ENCODE data around the gene P2RY2. TPM values are rescaled to one million over a fixed set of nuclear protein-coding genes. Genes with fewer than 3 reads are reported as not detected.
A peak's percentile ranks its signal among the peaks of the same experiment; 100 is the strongest.

Gene P2RY2
- total RNA-seq, 1 experiment from 2014 or later: 22.5 TPM

DNA sequence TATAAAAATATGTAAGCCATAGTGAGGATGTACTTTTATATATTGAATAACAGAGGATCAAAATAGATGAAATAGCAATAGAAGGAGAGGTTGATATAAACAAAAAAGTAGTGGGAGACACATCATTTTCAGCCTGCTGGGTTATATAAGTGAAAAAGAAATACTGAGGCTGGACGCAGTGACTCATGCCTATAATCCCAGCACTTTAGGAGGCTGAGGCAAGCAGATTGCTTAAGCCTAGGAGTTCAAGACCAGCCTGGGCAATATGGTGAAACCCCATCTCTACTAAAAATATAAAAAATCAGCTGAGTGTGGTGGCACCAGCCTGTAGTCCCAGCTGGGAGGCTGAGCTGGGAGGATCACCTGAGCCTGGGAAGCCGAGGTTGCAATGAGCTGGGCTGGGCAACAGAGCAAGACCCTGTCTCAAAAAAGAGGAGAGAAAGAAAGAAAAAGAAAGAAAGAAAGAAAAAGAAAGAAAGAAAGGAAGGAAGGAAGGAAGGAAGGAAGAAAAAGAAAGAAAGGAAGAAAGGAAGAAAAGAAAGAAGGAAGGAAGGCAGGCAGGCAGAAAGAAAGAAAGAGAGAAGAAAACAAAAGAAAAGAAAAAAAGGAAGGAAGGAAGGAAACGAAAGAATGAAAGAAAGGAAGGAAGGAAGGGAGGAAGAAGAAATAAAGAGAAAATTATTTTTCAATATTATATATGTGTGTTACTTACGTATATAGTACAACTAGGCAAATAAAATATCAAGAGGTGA, 7.0 kb upstream of the P2RY2 start:
- TF ChIP-seq EZH2 (IDR thresholded peaks at IDR 0.05; ENCODE audit: low read depth): no peak
- TF ChIP-seq, protein P1, sequence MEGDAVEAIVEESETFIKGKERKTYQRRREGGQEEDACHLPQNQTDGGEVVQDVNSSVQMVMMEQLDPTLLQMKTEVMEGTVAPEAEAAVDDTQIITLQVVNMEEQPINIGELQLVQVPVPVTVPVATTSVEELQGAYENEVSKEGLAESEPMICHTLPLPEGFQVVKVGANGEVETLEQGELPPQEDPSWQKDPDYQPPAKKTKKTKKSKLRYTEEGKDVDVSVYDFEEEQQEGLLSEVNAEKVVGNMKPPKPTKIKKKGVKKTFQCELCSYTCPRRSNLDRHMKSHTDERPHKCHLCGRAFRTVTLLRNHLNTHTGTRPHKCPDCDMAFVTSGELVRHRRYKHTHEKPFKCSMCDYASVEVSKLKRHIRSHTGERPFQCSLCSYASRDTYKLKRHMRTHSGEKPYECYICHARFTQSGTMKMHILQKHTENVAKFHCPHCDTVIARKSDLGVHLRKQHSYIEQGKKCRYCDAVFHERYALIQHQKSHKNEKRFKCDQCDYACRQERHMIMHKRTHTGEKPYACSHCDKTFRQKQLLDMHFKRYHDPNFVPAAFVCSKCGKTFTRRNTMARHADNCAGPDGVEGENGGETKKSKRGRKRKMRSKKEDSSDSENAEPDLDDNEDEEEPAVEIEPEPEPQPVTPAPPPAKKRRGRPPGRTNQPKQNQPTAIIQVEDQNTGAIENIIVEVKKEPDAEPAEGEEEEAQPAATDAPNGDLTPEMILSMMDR (conservative IDR thresholded peaks at IDR 0.05): no peak
- no peaks in the 10 kb centered on the region for H4K20me1 ChIP-seq (ENCODE audit: insufficient read depth)
- H3K79me2 ChIP-seq (ENCODE audit: low read depth): no peaks in the 10 kb centered on the region
- H3K27me3 ChIP-seq (ENCODE audit: insufficient read depth, low read depth): no peaks in the 10 kb centered on the region
- no peak overlapping the region for H3K4me2 ChIP-seq
- no peak overlapping the region for H3K4me3 ChIP-seq
- H3K27ac ChIP-seq: no peak overlapping the region
- H3K9me3 ChIP-seq (ENCODE audit: insufficient read depth, low read depth): peaks cover 5% of the 10 kb centered on the region; the same call in 1 of the 2 replicates
- intact Hi-C loops (cut with micrococcal nuclease; ENCODE audit: unreplicated experiment): no loop called here
- H3F3A ChIP-seq (ENCODE audit: insufficient read depth, low read depth): peaks cover 34% of the 10 kb centered on the region
- H3K9me2 ChIP-seq (ENCODE audit: insufficient read depth): no peaks in the 10 kb centered on the region
- no peak overlapping the region for H2AFZ ChIP-seq
- no peaks in the 10 kb centered on the region for H3K36me3 ChIP-seq (ENCODE audit: low read depth)
- ChIA-PET POLR2A (ENCODE audit: unreplicated experiment) (interaction anchor here (0.7 kb wide), 1 partner anchor 32 kb away, joined by 11 read pairs; no protein-coding TSS in a partner anchor), CTCF (no interaction called here)
- peaks cover 36% of the 10 kb centered on the region for H3K4me1 ChIP-seq (replicated peaks; ENCODE audit: insufficient read depth)
- BruUV-seq (replicated peaks): no TSS peak
- no peak for DNase-seq

DNA sequence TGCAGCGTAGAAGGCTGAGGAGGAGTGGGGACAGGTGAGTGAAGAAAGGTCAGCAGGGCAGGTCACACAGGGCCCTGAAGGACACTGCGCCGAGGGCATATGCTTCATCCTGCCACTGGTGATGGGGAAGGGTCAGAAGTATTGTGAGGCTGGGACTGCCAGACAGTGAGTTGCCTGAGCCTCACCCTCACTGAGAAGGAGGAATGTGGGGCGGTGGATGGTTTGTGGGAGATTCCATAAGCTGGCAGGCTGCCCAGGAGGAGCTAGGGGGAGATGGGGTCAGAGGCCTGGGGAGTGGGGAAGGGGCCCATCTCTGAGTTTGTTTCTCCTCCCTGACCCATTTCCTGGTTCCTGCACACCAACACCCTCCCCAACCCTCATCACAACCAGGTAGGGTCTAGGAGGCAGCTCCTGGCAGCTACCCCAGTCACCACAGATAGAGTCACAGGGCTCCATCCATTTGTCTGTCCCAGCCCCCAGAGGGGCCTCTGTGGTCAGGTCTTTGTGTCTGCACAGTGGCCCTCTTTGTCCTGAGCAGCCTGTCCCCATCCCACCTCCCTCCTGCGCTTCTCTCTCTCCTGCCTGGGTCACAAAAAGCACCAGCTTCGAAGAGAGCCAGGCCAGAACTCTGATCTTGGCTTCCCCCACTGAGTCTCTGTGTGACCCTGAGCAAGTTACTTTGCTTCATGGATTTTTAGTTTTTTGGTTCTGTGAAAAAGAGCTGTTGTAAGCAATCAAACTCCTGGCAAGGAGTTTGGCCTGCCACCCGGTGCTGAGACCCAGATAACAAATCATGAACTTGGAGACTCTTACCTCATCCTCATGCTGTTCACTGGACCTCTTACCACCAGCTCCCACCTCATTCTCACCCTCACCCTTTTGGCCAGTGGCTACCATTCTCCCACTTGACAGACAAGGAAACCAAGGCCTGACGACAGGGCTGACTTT, 4.6 kb upstream of the P2RY2 start:
- CTCF ChIA-PET: interaction anchor here (1.7 kb wide), 1 partner anchor 27 kb away, joined by 5 read pairs; no protein-coding TSS in a partner anchor
- TF ChIP-seq, protein P1 (conservative IDR thresholded peaks at IDR 0.05): no peak
- no peak for TF ChIP-seq EZH2 (IDR thresholded peaks at IDR 0.05; ENCODE audit: low read depth)
- no peaks in the 10 kb centered on the region for H3K27me3 ChIP-seq (ENCODE audit: insufficient read depth, low read depth)
- no peaks in the 10 kb centered on the region for H3K9me2 ChIP-seq (ENCODE audit: insufficient read depth)
- no peak overlapping the region for H2AFZ ChIP-seq
- no peaks in the 10 kb centered on the region for H4K20me1 ChIP-seq (ENCODE audit: insufficient read depth)
- no peak overlapping the region for H3K4me3 ChIP-seq
- peaks cover 29% of the 10 kb centered on the region for H3K4me1 ChIP-seq (replicated peaks; ENCODE audit: insufficient read depth)
- H3K9me3 ChIP-seq (ENCODE audit: insufficient read depth, low read depth): peaks cover 5% of the 10 kb centered on the region; the same call in 1 of the 2 replicates
- POLR2A ChIA-PET (ENCODE audit: unreplicated experiment): interaction anchor here (0.7 kb wide), 2 partner anchors 14 to 26 kb away, joined by 3 read pairs; no protein-coding TSS in a partner anchor
- H3F3A ChIP-seq (ENCODE audit: insufficient read depth, low read depth): peaks cover 15% of the 10 kb centered on the region
- 0 out of 2 replicates have a peak overlapping the region, but pooled peaks have one; percentile 2 for H3K4me2 ChIP-seq
- intact Hi-C loops (cut with micrococcal nuclease; ENCODE audit: unreplicated experiment): no loop called here
- DNase-seq: no peak
- no peaks in the 10 kb centered on the region for H3K36me3 ChIP-seq (ENCODE audit: low read depth)
- H3K79me2 ChIP-seq (ENCODE audit: low read depth): peaks cover 8% of the 10 kb centered on the region
- H3K27ac ChIP-seq: no peak overlapping the region
- BruUV-seq (replicated peaks): no TSS peak

Measured in PC-9 (cell line).